ENCODE data around the gene RBFOX2.

RBFOX2 gene

GRCh38 chr22:35873426-35873825 is 155.2 kb downstream of the RBFOX2 start:
- in situ Hi-C loops (cut with MboI; ENCODE audit: low sequenced_read_pairs): no loop called here

- in situ Hi-C loops (cut with MboI; ENCODE audit: low sequenced_read_pairs): no loop called here
Observed at GRCh38 chr22:35872451-35872850, 156.2 kb downstream of the RBFOX2 start.

DNA sequence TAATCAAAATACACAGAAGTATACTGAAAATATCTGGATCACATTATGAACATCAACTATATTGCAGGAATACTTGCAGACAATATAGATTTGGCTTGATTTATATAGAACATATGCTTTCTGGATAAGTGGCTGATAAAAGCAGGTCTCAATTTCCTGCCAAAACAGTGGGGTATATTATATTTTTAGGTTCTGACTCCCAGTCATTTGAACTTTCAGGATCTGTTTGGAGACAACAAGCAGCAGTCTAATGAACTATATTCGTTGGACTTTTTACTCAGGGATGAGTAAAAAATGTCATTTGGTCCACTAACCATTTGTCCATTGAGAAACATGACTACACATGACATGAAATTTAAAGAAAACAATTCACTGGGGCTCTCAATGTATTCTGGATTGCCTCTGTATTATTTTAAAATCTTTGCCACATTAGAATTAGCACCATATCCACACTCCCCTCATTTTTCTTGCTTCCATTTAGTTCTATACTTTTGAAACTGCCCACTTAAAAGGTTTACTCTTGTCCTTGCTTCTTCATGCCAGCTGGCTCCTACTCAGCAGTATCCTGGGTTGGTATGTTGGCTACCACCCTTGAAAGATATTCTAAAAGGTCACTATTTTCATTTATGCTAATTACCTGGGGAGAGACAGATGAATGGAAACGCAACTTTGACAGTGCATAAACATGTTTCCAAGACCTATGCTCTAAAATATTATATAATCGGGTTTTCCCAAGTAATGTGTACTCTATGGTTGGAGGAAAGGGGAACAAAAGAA is 157.9 kb downstream of the RBFOX2 start:
- in situ Hi-C loops (cut with MboI; ENCODE audit: low sequenced_read_pairs): no loop called here

DNA sequence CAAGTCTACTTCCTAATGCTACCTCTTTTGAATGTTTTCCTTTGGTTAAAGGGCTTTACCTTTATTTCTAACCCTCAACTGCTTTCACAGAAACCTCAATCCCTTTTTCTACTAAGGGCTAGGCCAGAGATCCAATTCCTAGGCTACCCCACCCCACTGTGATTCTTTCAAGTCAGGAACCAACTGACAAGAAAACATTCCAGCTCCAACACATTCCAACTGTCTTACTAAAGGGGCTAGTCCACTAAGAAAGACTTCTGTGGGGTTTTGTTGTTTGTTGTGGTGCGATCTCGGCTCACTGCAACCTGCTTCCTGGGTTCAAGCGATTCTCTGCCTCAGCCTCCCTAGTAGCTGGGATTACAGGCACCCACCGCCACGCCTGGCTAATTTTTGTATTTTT is 159.7 kb downstream of the RBFOX2 start:
- in situ Hi-C loops (cut with MboI; ENCODE audit: low sequenced_read_pairs): no loop called here

- in situ Hi-C loops (cut with MboI; ENCODE audit: low sequenced_read_pairs): no loop called here
Observed at GRCh38 chr22:35866651-35867050, 162.0 kb downstream of the RBFOX2 start.

DNA sequence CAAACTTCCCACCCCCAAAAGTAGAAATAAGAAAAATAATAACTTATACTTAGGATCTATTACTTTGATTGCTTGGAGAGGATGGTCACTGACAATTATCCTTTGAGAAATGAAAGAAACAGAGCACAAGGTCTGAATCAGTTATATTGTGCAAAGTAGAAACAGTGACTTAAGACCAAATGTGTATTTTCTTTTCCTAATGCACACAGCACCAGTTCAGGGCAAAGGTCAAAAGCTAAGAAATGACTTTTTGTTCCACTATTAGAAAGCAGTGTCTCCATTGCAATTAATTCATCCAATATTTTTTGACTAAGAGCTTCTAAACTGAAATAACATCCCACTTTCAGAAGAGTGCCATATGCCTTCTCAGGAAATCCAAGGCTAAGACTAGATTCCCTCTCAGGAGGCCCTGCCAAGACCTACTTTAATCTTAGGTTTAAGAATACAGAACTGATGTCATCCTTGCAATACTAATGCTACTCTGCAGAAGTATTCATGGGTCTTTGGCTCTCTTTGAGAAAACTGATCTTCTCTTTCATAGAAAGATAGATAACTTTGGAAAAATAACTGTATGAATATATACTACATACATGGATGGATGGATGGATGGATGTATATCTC is 164.0 kb downstream of the RBFOX2 start:
- in situ Hi-C loops (cut with MboI; ENCODE audit: low sequenced_read_pairs): no loop called here

DNA sequence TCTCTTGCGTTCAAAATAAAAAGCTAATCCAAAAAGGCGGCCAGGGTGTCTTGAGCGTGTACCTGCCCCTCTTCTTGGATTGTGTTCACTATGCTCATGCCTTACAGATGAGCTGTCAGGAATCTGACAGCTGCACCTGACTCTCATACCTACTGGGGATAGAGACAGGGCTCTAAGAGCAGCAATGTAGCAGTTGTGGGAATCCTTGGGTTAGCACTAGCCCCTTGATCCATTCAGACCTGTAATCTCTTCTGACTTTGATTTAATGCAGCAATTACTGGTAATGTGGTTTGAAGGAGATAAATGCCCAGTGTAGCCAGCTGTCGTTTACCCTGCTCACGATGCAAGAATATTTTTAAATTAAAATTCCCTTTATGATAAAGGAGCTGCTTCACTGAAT is 165.2 kb downstream of the RBFOX2 start:
- in situ Hi-C loops (cut with MboI; ENCODE audit: low sequenced_read_pairs): no loop called here

DNA sequence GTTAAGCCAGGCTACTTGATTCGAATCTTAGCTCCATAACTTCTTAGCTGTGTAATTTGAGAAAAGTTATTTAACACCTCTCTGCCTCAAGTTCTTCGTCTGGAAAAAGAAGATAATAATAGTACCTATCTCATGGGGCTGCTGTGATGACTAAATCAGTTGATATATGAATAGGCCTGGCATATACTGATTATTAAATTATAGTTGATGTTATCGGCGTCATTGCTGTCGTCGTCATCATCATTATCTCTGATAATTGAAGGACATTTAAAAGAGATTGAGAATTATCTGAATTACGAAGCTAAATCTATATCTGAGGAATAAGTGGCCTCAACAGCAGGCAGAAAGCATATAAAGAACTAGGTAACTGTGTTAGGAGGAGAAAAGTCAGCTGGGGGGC is 165.9 kb downstream of the RBFOX2 start:
- in situ Hi-C loops (cut with MboI; ENCODE audit: low sequenced_read_pairs): no loop called here

- in situ Hi-C loops (cut with MboI; ENCODE audit: low sequenced_read_pairs): no loop called here
Observed at GRCh38 chr22:35861451-35861850, 167.2 kb downstream of the RBFOX2 start.

DNA sequence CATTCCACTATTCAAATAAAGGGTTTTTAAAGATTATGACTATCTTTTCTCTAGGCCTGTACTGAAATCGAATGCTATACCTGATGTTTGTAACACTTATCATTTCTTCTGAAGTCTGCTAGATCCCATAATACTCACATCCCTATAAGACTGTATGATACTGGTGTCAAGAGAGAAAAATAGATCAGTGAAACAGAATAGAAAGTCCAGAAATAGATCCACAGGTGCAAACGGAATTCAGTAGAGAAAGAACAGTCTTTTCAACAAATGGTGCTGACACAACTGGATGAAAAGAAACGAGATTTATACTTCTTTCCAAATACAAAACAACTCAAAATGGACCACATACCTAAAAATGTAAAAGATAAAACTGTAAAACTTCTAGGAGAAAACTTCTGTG is 167.8 kb downstream of the RBFOX2 start:
- in situ Hi-C loops (cut with MboI; ENCODE audit: low sequenced_read_pairs): no loop called here

GRCh38 chr22:35860087-35860733 is 168.4 kb downstream of the RBFOX2 start:
- in situ Hi-C loops (cut with MboI; ENCODE audit: low sequenced_read_pairs): no loop called here

DNA sequence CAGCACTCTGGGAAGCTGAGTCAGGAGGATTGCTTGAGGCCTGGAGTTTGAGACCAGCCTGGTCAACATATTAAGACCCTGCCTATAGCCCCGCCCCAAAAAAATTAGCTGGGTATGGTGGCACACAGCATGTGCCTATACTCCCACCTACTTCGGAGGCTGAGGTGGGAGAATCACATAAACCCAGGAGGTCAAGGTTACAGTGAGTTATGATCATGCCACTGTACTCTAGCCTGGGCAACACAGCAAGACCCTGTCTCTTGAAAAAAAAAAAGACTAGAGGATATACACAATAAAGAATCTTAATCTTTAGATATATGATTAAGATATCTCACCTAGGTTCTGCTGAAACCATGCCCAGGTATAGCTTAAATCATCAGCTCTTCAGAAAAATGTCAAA is 174.3 kb downstream of the RBFOX2 start:
- in situ Hi-C loops (cut with MboI; ENCODE audit: low sequenced_read_pairs): no loop called here

GRCh38 chr22:35852076-35852475 is 176.5 kb downstream of the RBFOX2 start:
- in situ Hi-C loops (cut with MboI; ENCODE audit: low sequenced_read_pairs): no loop called here

GRCh38 chr22:35850831-35851230 is 177.8 kb downstream of the RBFOX2 start:
- in situ Hi-C loops (cut with MboI; ENCODE audit: low sequenced_read_pairs): no loop called here

GRCh38 chr22:35846804-35847203 is 181.8 kb downstream of the RBFOX2 start:
- in situ Hi-C loops (cut with MboI; ENCODE audit: low sequenced_read_pairs): no loop called here

DNA sequence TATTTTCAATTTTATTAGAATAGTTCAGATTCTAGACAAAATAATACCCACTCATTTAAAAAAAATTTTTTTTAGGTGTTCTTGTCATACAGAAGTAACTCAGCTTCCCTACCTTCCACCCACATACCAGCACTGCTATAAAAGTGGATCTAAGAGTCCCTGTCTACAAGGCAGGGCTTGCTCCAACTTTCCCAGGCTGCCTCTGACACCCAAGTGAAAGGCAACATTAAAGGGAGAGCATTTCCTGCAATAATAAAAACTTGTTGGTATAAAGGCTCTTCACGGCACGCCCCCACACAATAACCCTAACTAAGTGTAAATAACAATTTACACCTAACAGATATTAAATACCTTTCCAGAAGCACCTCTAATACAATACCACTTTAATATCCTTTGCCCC is 183.7 kb downstream of the RBFOX2 start:
- in situ Hi-C loops (cut with MboI; ENCODE audit: low sequenced_read_pairs): no loop called here

- in situ Hi-C loops (cut with MboI; ENCODE audit: low sequenced_read_pairs): no loop called here
Observed at GRCh38 chr22:35842954-35843353, 185.7 kb downstream of the RBFOX2 start.

DNA sequence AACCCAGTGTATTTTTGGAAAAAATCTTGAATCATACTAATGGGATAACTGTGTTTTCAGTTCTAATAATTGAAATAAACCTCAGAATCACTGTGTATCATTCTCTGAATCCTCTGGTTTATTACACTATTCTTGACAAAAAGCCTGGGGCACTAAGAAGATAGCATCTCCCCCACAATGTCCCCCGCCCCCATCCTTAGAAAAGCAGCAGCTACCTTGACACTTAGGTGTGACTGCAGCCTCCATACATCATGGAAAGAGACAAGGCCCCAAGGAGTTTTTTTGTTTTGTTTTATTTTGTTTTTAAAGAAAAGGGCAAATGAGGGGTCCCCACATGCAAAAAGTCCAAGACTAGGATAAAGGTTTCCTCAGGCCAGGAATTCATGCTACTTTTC is 186.1 kb downstream of the RBFOX2 start:
- in situ Hi-C loops (cut with MboI; ENCODE audit: low sequenced_read_pairs): no loop called here

DNA sequence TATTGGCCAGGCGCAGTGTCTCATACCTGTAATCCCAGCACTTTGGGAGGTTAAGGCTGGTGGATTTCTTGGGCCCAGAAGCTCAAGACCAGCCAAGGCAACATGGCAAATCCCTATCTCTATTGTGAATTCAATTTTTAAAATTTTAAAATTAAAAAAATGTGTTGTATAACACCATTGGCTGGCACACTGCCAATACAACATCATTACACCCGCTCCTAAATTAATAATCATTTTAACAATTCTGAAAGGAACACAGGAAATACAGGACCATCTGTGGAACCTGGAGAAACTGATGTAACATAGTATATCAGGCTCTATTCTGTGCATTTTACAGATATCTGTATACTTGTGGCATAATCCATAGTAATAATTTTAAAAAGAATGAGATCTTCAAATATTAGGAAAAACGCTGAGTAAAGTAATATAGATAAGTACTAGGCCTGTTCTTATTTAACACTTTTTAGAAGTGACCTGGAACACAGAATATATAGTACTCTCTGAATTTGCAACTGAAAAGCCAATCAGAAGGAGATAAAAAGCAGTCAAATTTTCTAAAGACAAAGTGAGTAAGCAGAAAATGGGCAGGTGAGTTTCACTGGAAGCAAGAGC is 186.6 kb downstream of the RBFOX2 start:
- in situ Hi-C loops (cut with MboI; ENCODE audit: low sequenced_read_pairs): no loop called here

DNA sequence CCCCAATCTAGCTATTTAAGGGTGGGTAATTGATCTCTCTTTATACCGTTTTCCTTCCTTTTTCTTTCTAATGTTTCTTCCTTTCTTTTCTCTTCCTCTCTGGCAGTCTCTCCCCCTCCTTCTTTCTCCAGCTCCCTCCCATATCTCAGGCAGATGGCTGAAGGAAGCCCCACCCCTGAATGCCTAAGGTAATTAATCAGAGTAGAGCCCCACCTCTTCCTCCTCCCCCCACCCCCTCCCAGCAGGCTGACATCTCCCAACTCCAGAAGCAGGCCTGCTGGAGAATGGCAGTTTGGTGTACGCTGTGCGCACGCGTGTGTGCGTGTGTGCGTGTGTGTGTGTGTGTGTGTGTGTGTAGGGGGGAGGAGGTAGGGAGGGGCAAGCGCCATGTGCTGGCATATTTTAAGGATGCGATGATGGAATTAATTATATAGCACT is 188.3 kb downstream of the RBFOX2 start:
- in situ Hi-C loops (cut with MboI; ENCODE audit: low sequenced_read_pairs): no loop called here

GRCh38 chr22:35839841-35840301 is 188.8 kb downstream of the RBFOX2 start:
- in situ Hi-C loops (cut with MboI; ENCODE audit: low sequenced_read_pairs): no loop called here
